ENCODE data around the gene TMPRSS4.
"Not testable (repeated sequence)": the region's sequence is repeated elsewhere in the genome, so short reads cannot be mapped to it uniquely, and the experiment has no call there.

Gene TMPRSS4

DNA sequence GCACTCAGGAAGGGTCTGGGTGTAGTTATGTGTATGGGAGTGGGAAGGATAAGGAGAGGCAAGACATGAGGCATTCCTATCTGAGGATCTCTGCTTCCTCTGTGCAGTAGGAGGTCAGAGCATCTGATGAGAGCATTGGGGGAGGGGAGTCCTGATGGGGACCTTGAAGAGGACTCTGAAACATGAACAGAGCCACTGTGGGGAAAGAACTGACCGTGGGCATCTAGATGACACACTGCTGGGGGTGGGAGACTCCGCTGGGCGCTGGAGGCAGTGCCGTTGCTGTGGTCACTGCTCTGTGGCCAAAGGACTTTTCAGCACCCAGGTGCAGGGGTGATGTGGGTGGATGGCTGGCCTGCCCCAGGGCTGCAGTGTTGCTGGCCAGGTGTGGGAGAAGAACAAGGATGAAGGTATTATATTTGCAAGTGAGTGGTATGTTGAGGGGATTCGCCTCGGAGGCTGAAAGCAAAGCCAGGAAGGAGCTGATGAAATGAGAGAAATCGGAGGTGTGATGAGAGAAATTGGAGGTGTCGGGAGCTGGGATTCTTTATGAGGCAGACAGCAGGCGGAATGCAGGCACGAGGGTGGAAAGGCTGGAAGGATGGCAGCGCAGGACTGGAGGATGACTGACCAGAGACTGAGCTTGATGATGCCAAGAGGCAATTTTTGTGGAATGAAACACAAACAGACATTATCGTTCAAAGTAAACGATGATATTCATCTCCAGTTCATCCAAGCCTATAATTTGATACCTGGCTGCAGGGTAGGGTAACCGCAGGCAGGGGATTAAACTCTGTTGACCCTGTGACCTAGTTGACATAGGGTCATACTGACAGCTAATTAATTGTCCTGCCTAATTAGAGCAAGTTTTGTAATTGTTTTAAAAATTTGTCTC is 19.4 kb upstream of the TMPRSS4 start:
- DNase-seq, result no peak

DNA sequence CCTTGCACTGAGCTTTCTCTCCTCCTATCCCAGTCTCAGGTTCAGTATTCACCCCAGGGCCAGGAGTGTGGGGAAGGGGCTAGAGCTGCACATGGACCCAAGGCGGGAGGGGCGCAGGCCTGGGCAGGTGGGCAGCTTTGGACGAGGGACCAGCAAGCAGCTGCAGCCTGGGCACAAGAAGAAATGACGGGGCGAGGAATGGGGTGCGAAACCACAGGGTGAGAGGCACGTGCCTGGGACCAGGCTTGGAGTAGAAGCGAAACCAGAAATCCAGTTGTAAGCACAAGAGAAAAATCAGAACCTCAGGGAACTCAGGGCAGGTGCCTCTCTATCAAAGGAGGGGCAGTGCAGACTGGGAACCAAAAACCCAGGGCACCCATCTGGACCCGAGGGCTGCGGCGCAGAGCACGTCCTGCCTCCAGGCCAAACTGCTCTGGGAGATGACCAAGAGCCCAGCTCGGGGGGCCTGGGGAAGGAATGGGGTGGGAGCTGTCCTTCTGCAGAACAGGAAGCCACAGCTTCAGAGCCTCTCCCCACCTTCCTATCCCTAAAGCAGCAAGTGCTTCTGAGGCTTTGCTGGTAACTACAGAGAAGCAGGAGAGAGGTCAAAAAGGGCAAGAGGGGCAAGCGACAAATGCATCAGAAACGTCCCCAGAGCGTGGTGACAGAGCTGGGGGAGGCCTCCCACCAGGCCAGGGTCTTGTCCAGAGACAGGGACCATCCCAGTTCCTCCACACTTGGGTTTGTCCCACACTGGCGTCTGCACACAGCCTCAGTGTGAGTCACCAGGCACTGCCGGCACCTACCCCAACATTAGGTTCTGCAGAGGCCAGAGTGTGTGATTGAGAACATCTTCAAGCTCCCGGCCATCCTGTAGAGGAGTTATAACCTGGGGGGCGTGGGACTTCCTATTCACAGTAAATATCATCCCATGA is 18.3 kb upstream of the TMPRSS4 start:
- DNase-seq, result no peak

DNA sequence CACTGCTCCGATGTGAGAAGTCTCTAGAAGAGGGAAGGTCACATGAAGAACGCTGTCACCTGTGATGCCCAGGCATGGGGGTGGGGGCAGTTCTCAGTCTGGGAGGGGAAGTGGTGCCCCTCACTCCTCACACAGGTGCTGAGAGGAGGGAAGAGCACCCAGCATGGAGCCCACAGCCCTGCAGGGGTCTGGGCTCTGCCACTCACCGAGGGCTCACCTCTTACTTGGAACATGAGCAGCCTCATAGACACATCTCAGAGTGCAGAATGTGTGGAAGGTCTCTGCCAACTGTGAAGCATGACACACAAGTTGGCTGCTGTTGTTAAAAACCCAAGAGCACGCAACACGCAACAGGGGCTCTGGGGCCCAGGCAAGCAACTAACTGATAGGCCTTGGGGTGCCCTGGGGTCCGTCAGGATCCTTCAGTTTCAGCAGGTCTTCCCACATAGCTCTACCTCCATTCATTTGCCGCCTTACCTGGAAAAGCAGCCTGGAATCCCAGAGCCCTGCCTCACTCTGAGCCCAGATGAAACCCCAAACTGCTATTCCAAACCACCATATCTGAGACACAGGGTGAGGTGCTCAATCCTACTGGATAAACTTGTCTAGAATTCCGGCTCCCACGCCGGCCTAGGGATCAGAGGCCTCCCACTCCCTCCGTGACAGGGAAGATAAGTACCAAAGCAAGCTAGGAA is 17.5 kb upstream of the TMPRSS4 start:
- no peak for DNase-seq

DNA sequence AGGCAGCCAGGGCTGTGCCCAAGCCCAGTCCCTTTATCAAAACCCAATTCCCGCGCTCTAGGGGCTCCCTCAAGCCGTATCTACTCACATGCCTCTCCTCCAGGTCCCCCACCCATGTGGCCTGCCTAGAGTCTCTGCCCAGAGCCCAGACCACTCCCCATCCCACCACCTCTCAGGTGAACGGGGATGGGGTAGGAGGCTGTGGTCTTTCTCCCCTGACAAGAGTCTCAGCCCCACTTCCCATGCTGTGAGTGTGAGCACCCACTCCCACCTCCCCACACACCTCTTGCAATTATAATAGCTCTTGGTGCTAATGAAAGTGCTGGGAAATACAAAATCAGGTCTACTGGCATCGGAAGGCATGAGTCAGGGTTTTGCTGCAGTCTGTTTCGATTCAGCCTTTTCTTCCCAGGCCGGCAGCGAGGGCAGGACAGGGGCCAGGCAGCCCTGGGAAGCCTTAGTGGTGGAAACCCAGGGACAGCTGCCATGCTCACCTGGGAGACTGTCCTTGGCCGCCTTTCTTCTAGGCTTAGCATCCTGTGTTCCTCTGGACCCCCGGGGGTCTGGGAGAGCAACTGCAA is 16.7 kb upstream of the TMPRSS4 start:
- DNase-seq, result no peak

DNA sequence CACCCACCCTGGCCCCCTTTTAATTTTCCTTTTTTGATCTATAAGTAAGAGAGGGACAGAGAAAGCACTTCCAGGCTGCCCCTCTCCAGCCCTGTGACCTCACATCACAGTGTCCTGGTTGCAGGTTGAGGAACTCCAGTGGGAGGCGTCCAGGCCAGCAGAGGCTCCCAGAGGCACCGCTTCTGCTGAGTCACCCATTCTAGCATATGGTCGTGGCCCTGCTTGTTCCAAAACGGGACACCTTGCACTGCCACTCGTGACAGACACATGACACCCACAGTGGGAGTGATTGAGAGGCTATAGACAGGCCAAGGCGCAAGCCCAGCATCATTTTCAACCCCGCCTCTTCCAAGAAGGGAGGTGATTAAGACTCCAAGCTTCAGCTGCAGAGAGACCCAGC is 16.0 kb upstream of the TMPRSS4 start:
- no peak for DNase-seq

DNA sequence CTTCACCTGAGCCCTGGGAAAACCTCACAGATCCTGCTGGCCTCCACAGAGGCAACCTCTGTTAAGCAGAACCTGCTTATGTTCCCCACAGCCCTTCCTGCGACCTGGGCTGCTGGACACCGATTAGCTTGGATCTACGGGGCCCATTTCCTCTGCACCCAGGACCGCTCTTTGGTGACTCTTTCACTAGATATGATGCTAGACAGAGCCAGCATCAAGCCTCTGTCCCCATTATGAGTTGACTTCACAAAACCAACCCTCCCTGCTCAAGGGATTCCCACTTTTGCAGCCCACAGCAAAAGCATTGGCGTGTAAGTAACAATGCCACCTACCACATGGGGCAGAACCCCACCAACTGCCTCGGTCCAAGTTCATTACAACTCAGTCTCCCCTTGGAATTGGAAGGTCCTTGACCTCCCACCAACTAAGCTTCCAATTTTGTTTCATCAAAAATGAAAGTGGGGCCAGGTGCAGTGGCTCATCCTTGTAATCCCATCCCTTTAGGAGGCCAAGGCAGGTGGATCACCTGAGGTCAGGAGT is 15.2 kb upstream of the TMPRSS4 start:
- no peak for DNase-seq

DNA sequence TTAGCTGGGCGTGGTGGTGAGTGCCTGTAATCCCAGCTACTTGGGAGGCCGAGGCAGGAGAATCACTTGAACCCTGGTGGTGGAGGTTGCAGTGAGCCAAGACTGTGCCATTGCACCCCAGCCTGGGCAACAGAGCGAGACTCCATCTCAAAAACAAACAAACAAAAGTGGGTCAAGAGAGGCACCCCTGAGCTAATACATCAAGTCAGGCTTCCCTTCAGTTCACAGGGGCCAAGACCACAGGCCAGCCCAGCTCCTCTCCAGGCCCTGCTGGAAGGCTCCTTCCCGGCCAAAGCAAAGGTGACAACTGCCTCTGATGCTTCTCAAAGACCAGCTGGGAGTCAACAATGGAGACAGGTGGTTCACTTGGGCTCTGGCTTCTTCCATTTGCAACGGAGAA is 14.7 kb upstream of the TMPRSS4 start:
- not testable (repeated sequence) for DNase-seq

DNA sequence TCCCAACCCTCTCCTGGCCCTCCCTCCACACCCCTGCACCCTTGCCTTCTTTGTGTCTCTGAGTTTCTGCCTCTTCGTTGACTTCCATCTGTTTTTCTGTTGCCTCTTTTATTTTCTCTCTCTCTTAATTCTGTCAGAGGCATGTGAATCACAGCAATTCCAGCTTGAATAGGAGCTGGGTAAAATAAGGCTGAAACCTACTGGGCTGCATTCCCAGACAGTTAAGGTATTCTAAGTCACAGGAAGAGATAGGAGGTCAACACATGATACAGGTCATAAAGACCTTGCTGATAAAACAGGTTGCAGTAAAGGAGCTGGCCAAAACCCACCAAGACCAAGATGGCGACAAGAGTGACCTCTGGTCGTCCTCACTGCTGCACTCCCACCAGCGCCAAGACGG is 14.2 kb upstream of the TMPRSS4 start:
- not testable (repeated sequence) for DNase-seq

DNA sequence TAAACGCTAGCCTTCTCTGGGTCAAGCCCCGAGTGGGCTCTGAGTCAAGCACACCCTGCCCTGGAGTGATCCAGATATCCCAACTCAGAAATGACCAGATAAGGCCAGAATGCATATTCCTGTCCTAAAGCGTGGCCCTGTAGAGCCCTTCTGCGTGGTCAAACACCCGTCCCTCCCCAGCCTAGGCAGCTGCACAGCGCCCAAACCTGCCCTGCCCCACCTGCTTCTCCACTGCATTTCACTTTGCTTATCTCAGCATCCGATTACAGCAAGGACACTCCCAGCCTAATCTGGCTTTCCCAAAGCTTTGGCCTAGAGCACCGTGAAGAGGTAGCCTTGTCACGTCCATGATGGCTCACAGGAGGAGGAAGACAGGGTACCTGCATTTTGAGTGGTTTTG is 11.9 kb upstream of the TMPRSS4 start:
- no peak for DNase-seq

DNA sequence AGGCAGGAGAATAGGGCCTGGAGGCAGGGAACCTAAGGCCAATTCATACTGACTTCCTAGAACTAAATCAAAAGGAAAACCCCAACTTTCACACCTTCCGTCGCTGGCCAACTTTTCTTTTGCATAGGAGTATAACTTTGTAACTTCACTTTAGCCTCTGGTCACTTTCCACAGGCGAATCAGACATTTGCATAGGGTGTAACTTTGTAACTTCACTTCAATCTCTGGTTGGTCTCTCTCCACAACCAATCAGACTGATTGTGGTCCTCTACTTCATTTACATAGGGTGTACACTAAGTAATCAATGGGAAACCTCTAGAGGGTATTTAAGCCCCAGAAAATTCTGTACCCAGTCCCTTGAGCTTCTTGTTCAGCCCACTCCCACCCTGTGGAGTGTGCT is 11.5 kb upstream of the TMPRSS4 start:
- no peak for DNase-seq

DNA sequence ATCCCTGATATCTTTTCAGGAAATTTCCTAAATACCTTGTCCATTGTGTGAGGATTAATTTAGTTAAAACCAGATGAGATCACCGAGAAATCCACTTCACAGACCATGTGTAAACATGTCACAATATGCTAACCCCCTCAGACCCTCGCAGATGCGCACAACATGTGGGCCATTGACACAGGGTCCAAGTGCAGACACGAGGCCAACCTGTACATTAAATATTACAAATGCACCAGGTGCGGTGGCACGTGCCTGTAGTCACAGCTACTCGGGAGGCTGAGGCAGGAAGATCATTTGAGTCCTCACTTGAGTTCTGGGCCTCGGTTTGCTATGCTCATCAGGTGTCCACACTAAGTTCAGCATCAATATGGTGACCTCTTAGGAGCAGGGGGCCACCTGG is 9.9 kb upstream of the TMPRSS4 start:
- no peak for DNase-seq

DNA sequence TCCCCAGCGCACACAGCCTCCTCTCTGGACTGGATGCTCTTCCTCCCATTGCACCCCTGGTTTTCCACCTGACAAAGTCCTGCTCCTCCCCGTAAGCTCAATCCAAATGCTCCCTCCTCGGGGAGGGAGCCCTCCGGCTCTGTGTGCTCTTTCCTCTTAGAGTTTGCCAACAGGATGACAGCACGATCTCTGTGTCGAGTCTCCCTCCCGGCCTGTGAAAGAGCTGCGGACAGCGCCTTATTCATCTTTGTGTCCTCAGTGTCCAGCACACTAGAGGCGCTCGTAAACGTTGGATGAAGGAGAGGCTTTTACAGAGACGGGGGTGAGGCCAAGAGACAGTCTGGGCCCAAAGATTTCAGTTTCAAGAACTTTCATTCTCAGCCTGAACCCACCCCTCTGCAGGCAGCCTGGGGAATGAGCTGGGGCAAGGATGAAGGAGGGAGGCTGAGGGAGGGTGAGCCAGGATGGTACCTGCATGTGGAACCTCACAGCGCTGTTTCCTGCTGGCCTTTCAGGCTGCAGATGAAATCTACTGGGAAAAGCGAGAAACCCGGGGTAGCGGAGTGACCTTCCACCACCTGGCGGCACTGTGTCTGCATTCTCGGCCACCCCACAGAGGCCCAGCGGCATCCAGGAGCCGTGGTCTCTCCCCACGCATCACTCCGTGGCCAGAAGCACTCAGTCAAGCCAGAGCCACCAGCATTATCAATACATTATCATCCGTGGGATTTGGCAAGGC is 8.5 kb upstream of the TMPRSS4 start:
- no peak for DNase-seq

DNA sequence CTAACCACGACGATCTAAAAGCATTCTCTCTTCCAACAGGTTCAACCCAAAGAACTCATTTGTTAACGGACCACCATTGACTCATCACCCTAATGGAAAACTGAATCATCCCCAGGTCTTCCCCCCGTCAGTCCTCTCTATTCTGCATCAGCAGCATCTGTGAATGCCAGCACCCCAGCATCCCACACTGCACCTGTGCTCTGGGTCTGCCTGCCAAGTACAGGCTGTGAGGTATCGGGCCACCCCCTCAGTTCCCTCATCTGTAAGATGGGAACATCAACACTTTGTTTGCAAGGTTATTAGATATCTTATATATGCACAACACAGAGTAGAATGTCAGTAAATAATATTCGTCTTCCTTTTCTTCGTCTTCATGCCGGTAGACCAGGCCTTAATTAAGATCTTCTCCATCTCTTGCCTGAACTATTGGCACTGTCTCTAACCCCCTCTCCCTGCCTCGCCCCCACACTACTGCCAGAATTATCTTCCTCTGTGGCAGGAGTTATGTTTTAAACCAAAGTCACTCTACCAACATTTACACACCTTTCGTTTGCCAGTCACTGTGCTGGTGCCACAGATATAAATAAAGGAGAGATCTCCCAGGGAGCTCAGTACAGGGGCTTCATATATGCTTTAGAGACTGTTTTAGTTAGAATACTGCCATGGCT is 7.8 kb upstream of the TMPRSS4 start:
- no peak for DNase-seq

DNA sequence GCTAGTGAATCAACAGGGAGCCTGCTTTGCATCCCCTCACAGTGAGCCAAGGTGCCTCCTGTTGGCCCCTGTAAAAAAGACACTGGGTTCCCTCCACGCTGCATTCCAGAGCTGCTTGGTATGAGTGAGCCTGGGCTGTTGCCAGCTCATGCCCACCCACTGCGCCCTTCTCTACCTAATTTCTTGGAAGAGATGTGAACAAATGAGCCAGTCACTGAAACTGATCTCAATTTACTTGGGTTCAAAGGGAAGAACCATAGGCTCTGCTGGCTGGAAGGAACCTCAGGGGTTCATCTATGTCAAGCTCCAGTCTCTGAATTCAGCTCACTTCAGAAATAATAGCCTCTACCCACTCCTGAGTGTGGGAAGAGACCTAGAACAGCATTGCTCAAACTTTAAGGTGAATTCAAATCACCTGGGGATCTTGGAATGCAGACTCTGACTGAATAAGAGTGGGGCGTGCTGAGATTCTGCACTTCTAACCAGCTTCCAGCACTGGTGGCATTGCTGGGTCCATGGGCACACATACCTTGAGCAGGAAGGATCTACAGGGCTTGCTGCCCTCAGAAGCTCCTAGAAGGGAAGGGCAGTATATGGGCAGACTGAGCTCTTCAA is 5.4 kb upstream of the TMPRSS4 start:
- no peak for DNase-seq

DNA sequence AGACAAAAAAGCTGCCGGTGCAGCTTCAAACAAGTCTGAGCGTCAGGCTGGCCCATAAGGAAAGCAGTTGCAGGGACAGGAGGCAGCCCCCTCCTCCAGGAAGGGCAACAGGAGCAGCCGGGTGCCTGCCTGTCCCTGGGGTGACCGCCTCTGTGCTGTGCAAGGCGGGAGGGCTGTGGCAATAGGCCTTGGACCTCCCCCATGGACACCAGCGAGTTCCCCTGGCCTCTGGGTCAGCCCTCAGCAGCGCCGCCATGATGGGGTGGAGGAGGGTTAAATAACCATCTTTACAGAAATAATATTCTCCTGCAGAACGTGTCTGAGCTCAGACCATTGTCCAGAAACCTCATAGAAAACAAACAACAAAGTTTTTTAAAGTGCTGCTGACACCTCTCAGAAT is 3.3 kb upstream of the TMPRSS4 start:
- no peak for DNase-seq

DNA sequence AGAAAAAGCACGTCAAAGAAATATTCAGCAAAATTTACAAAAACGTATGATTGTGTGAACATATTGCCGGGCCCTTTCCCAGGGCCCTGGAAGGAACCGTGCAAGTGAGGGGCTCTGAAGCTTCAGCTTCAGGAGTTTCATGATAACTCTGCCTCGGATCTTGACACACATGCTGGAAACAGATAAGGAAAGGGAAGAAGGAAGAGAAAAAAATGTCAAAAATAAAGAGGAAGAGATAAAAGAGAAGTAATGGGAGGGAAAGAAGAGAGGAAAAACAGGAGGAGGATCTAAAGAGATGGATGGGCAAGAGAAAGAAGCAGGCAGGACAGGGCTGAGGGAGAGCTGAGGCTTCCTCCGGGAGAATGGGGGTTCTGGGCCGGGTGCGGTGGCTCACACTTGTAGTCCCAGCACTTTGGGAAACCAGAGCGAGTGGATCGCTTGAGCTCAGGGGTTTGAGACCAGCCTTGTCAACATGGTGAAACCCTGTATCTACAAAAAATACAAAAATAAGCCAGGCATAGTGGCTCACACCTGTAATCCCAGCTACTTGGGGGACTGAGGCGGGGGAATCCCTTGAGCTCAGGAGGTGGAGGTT is 2.7 kb upstream of the TMPRSS4 start:
- no peak for DNase-seq

DNA sequence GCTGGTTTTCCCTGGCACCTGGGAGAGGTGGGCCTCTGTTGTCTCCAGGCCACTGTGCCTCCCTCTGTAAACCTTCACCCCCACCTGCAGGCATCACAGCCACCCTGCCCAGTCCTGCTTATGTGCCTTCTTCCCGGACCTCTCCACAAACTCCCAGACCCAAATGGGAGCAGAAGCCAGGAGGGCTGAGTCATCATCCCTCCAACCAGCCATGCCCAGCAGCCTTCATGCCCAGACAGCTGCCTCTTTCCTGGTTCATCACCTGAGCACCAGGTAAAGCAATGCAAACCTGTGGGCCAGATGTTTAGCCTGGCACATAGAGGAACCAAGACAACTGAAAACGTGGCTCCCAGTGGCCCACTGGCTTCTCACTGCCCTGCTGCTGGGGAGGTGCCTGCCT is 2.1 kb upstream of the TMPRSS4 start:
- DNase-seq, result no peak

DNA sequence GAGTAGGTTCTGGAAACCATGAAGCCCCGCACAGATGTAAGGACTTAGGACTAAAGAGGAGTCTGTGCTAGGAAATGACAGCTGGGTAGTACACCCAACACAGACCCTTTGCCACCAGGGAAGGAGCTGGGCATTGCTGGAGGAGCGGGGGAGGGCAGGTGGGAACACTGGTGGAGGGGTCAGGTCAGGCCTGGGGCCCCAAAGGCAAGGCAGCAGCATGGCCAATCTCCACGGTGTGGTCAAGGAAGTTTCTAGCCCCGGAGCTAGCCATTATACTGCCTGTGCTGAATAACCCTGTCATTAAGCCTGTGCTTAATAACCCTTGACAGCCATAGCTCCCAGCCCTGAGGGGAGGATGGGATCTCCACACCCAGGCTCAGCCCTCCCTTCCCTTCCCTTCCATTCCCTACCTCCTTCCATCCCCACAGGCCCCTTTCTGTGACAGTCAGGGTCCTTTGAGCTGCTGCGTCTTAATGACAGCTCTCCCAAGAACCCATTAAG is 2.1 kb downstream of the TMPRSS4 start:
- no peak for DNase-seq

DNA sequence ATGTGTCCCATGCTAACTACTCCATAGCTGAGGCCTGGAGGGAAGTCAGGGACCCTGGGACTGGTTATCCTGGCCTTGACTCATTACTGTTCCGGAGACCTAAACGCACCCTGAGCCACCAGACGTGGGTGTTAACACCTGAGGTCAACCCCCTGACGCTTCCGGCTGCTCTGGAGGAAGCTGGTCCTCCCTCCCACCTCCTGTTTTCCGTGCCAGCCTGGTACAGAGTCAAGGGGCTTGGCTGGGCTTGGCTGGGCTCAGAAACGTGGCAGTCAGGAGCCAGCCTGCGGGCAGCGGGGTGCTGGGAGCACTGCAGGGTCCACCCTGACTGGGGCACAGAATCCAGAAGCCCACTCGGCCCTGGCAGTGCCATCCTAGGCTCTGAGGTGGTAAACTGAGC is 2.6 kb downstream of the TMPRSS4 start:
- DNase-seq, result no peak

DNA sequence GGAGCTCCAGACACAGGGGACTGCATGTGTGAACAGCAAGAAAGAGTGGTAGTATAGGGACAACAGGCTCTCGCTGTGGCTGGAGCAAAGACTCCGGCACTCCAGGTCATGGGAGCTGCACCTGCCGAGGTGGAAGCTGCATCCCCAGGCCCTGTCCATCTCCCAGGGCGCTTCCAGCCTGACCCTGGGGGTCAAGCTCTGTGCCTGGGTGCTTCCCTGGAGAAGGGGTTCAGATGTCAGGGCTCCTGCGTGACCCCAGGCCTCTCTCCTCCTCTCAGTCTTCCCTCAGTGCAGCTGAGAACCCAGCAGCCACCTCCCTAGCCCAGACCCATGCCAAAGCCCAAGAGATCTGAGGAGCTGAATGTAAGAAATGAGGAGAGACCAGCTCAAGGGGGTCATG is 3.4 kb downstream of the TMPRSS4 start:
- DNase-seq, result no peak

All from fibroblast of skin of back (primary cell).